DND-41 (cell line): ENCODE results near the gene ID3.
A peak's percentile ranks its signal among the peaks of the same experiment; 100 is the strongest.

Experiments
- ATAC-seq: fragments of 200-7000 bp; cut with Tn5 transposase; 3 replicates; pipeline ENCODE4 v1.9.1; 2021; ENCODE audit warnings: low read depth; ENCODE audit not compliant: insufficient read depth
- DNase-seq: peaks from one replicate; pipeline ENCODE4 v3.0.0-alpha.2; 2020
- H2AFZ ChIP-seq: 2 replicates; pipeline ENCODE4 v1.6.0; 2012; ENCODE audit warnings: low read depth, low read length
- H3K27ac ChIP-seq: 2 replicates; pipeline ENCODE4 v1.5.1; 2012; ENCODE audit warnings: low read length, inconsistent platforms
- H3K27me3 ChIP-seq: fragments of 200-600 bp; sonication (generic); 2 replicates; pipeline ENCODE4 v1.6.0; 2012; ENCODE audit warnings: low read length, mild to moderate bottlenecking, inconsistent platforms; ENCODE audit not compliant: insufficient read depth, poor library complexity
- H3K36me3 ChIP-seq: 2 replicates; pipeline ENCODE4 v1.5.1; 2012; ENCODE audit warnings: low read length, inconsistent platforms; ENCODE audit not compliant: insufficient read depth
- H3K4me1 ChIP-seq: 2 replicates; pipeline ENCODE4 v1.5.1; 2012; ENCODE audit warnings: mild to moderate bottlenecking, low read length; ENCODE audit not compliant: insufficient read depth
- H3K4me2 ChIP-seq: 2 replicates; pipeline ENCODE4 v1.6.0; 2012; ENCODE audit warnings: mild to moderate bottlenecking, moderate library complexity, low read length, inconsistent platforms; ENCODE audit not compliant: insufficient read depth
- H3K4me3 ChIP-seq, 2 experiments: fragments of 200-600 bp in 1 of 2; shearing (Covaris generic) in 1 of 2; 2 replicates each; pipeline ENCODE4 v1.5.1; 2012 to 2016; ENCODE audit warnings: inconsistent platforms in 2 of 2, low read length in 2 of 2, mild to moderate bottlenecking in 2 of 2, low read depth in 1 of 2, moderate library complexity in 1 of 2
- H3K79me2 ChIP-seq: 2 replicates; pipeline ENCODE4 v1.6.0; 2012; ENCODE audit warnings: low read length, inconsistent platforms; ENCODE audit not compliant: insufficient read depth
- H3K9ac ChIP-seq: 2 replicates; pipeline ENCODE4 v1.6.0; 2012; ENCODE audit warnings: low read depth, mild to moderate bottlenecking, inconsistent platforms, low read length, moderate library complexity
- H3K9me3 ChIP-seq: 2 replicates; pipeline ENCODE4 v1.5.1; 2012; ENCODE audit warnings: low read length, moderate library complexity, mild to moderate bottlenecking, inconsistent platforms; ENCODE audit not compliant: insufficient read depth, severe bottlenecking
- H4K20me1 ChIP-seq: 2 replicates; pipeline ENCODE4 v1.6.0; 2012; ENCODE audit warnings: low read length; ENCODE audit not compliant: insufficient read depth
- CTCF ChIP-seq: IDR thresholded peaks from 2 replicates; pipeline ENCODE4 v1.5.1; 2012; ENCODE audit warnings: borderline replicate concordance, low read length, moderate library complexity, mild to moderate bottlenecking; ENCODE audit not compliant: poor library complexity, severe bottlenecking; ENCODE audit errors: extremely low read depth
- EZH2 ChIP-seq: IDR thresholded peaks from 3 replicates; pipeline ENCODE4 v1.6.1; 2012; ENCODE audit warnings: borderline replicate concordance, low read depth, mild to moderate bottlenecking, moderate library complexity, low read length, inconsistent platforms; ENCODE audit not compliant: severe bottlenecking

Gene ID3

GRCh38 chr1:23598424-23598823 lies 39.1 kb upstream of the ID3 start:
- Histone ChIP-seq H3K9ac (no peak overlapping the region), H4K20me1 (no peaks in the 10 kb centered on the region), H3K4me2 (no peak overlapping the region), H3K79me2 (no peaks in the 10 kb centered on the region), H3K36me3 (no peaks in the 10 kb centered on the region), H3K4me3 (no peak overlapping the region), H3K4me1 (peaks cover 60% of the 10 kb centered on the region), H3K27ac (peak overlapping the region; percentile 73), H3K9me3 (no peaks in the 10 kb centered on the region), H2AFZ (no peak overlapping the region), H3K27me3 (no peaks in the 10 kb centered on the region)
- no peak for TF ChIP-seq CTCF
- TF ChIP-seq EZH2 = no peak
- ATAC-seq = peak; percentile 43
- DNase-seq = peak; percentile 82

GRCh38 chr1:23597635-23598388 lies 38.5 kb upstream of the ID3 start:
- Histone ChIP-seq H3K27me3 (no peaks in the 10 kb centered on the region), H3K79me2 (no peaks in the 10 kb centered on the region), H3K4me2 (no peak overlapping the region), H3K4me1 (peaks cover 58% of the 10 kb centered on the region), H3K27ac (peak overlapping the region; percentile 73), H2AFZ (no peak overlapping the region), H3K9ac (no peak overlapping the region), H4K20me1 (no peaks in the 10 kb centered on the region), H3K36me3 (no peaks in the 10 kb centered on the region), H3K9me3 (no peaks in the 10 kb centered on the region), H3K4me3 (no peak overlapping the region)
- DNase-seq = no peak
- ATAC-seq = no peak
- no peak for TF ChIP-seq CTCF
- TF ChIP-seq EZH2 = no peak

- H3K4me1 ChIP-seq = peaks cover 58% of the 10 kb centered on the region
- H3K27me3 ChIP-seq = no peaks in the 10 kb centered on the region
- no peak overlapping the region for H3K4me2 ChIP-seq
- no peak overlapping the region for H3K9ac ChIP-seq
- no peak overlapping the region for H3K4me3 ChIP-seq
- no peaks in the 10 kb centered on the region for H4K20me1 ChIP-seq
- ATAC-seq = no peak
- no peaks in the 10 kb centered on the region for H3K36me3 ChIP-seq
- H3K27ac ChIP-seq = 0 out of 2 replicates have a peak overlapping the region, but pooled peaks have one; percentile 18
- H2AFZ ChIP-seq = no peak overlapping the region
- H3K9me3 ChIP-seq = no peaks in the 10 kb centered on the region
- DNase-seq = no peak
- no peak for TF ChIP-seq EZH2
- TF ChIP-seq CTCF = no peak
- no peaks in the 10 kb centered on the region for H3K79me2 ChIP-seq
These were observed 37.4 kb upstream of the ID3 start for GRCh38 chr1:23596382-23597358.
